HG03442 (cell line): ENCODE measurements around the gene SEPSECS.

ENCODE experiments used
- ATAC-seq: cut with Tn5 transposase; IDR thresholded peaks from one replicate; pipeline ENCODE4 v1.9.1; 2021; ENCODE audit warnings: mild to moderate bottlenecking, moderate library complexity; ENCODE audit not compliant: unreplicated experiment

The SEPSECS gene

DNA sequence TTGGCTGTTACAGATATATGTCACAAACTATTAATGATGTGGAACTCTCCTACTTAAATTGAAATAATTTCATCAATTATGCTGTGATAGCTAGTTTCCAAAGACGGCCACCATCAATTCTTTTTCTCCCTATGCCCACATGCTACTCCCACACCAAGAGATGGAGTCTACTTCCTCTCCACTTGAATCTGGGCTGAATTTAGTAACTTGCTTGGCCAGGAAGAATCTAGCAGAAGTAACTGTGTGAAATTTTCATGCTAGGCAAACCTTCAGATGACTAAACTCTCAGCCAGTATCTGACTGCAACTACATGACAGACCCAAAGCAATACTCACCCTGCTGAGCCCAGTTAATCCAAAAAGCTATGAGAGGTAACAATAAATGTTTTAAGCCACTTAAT, 3.2 kb downstream of the SEPSECS start:
- ATAC-seq, result no peak

DNA sequence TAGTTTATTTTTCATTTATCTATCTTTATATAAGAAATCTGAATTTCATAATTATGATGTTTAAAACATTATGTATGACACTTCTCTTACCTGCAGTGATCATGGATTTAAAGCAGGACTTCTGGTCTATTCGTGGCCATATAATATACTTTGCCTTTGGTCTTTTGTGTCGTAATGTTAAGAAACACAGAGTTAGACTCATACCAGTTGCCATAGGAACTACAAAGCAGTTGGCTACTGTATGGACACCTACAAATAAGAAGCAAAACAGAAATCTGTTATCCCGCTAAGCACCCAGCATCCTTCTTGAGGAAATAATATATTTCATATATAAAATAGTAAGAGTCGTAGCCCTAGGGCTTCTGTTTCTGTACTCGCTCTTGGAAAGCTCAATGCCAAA, 4.3 kb downstream of the SEPSECS start:
- ATAC-seq, result no peak

DNA sequence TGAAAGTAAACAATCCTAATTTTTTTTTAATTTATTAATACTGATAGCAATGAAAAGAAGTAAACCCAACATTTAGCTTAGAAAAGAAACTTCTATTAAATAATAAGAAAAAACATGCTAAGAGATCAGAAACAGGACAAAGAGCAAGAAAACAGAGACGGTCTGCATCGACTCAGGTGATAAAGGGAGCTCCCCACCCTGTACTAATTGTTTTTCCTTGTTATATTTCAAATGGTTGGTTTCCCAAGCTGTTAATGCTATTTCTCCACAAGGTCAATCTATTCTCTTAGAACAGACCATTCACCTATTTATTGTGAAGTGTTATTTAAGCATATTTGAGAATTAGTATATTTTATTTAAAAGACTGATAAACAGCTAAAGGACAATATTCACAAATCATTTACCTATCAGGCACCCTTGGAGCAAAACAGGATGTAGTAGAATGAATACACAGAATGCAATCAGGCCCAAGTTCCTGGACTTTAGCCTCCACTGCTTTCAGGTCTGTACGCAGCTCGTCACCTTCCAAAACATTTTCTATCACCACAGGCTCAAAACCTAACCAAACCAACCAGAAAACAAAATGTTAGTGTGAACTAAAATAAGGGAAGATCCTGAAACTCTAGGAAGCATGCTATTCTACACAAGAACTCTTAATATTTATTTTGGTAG, 5.5 kb downstream of the SEPSECS start:
- no peak for ATAC-seq

DNA sequence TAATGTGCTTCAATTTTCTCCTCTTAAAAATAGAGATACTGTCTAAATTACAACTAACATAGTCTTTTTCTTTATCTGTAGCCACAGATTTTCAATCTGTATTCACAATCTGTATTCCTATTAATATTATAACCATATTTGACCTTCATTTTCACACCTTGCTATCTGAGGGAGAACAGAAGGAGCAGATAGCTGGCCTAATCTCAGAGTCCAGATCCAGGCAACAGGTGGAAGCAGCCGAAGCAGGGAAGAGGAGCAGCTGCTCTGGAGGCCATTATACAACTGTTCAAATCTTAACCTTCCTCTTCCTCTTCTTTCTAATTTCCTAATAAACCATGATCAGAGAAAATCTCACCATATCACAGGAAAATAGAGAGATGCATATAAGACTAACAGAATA, 14.2 kb downstream of the SEPSECS start:
- ATAC-seq, result no peak

DNA sequence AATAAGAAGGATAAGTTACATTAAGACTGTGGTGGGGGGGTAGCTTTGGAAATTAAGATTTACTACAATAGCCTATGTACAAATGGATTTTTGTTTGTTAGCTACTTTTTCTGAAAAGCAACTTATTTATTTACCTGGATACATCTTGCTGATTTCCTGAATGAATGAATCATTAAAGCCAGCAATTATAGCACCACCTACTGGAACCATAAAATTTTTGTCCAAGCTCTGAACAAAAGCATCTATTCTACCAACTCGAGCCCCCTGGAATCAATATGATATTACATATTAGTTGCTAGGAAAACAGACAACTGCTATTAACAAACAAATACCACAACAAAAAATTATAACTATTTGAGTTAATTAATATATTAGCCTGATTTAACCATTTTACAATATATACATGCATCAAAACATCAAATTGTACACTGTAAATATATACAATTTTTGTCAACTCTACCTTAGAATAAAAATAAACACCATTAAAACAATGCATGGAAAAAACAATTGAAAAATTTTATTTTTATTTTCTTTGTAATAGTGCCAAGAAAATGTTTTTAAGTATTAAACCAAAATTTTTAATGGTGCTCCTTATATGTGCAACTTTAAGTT, 15.3 kb downstream of the SEPSECS start:
- ATAC-seq, result no peak

DNA sequence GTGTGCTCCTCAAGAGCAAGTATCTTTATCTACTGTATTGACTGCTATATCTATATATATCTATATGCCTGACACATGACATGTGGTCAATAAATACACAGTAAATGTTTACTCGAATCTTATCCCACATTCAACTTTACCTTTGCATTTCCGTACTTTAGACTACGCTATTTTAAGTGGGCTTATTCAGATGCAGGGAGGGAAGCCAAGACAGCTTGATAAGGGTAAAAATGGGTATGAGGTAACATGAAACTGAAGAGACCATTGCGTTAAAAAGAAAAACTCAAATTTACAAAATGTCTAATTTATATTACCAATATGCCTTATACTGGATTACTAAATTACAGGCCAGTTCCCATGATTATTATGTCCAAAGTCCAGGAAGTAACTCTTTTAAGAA, 17.8 kb downstream of the SEPSECS start:
- ATAC-seq, result no peak

DNA sequence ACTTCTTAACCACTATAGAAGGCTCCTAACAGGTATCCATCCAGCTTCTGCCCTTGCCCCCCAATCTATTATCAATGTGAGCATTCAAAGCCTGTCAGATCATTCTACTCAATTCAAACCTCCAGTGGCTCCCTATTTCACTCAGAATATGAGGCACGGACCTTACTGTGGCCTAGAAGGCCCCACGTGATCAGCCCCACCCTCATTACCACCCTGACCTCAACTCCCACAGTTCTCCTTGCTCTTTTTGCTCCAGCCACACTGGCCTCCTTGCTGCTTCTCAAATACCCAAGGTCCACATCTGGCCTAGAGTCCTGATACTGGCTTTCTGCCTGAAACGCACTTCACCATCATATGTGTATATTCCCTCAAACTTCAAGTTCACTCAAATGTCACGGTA, 18.7 kb downstream of the SEPSECS start:
- ATAC-seq, result no peak

DNA sequence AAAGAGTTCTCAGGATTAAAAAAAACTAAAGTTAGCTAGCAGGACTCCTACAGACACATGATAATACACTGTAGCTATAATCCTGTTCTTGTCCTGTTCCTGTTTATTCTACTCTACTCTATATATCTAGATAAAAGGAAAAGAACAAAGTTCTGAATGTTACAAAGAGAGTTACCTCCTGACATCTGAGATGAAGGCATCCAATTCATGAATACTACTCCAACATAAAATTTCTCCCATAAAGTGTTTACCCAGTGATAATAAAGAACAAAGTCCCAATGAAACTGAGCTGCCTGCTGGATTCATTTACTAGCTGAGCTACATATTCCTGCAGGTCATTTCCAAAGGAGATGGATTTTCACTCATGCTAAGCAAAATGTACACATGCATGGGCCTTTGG, 27.1 kb downstream of the SEPSECS start:
- ATAC-seq, result no peak

DNA sequence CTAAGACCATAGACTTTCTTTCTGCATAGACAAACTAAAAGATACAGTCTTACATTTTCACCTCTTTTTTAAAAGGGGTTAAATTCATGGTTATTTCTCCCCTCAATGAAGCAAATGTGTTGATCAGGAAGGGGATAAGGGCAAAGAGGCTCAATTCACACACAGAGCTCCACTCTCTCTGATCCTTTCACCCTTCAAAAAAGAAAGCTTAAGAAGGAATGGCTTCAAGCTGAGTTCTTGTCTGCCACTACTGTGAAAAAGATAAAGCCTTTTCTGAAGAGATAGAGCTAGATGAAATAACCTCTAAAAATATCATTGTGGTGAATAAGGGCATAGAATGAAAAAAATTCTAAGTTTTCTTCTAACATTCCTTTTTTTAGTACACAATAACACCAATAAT, 28.3 kb downstream of the SEPSECS start:
- no peak for ATAC-seq

DNA sequence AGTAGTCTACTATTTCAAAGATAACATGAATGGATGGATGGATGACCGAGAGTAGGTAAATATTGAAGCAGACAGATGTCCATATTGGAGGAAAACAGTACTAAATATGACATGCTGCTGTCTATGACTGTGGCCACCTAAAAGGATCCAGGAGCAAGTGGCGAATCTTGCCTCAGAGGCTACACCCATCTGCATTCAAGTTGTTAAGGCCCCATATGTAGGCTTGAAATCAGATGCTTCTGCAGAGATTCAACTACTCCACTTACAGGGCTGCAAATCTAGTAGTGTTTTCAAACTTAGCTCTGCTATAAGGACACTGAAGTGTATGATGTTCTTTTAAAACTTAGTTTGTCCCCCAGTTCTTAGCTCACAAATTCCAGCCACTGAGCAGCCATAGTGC, 28.9 kb downstream of the SEPSECS start:
- ATAC-seq, result no peak

DNA sequence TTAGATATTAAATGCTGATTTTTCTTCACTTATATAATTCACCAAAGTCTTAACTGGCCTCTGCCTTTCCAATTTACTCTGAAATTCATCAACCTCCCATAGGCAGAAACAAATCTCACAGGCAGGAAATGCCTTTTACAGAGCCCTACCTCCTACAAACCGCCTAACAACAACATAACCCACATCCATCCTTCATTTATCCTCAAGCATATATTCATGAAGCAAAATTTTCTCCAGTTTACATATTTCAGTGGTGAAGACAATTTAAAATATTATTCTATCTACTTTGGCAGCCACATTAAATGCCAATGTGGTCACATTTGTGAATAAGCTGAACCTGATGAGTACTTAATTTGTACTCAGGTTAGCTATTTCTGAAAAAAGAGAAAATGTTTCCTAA, 30.3 kb downstream of the SEPSECS start:
- ATAC-seq, result no peak

DNA sequence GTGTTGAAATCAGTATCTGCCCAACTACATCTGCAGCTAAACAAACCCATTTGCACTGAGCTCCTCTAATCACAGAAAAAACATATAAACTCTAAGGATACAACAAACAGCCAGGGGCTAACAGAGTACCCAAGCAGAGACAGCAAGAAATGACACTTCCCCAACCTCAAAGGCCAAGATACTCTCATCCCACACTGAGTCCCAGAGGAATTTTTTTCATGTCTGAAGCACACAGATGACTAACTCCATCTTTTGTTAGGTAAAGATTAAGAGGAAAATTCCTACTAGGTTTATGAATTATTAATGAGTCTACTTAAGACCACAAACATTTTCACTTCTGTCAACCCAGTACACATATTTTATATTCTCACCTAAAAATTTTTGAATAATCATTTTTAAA, 31.6 kb downstream of the SEPSECS start:
- ATAC-seq, result no peak

DNA sequence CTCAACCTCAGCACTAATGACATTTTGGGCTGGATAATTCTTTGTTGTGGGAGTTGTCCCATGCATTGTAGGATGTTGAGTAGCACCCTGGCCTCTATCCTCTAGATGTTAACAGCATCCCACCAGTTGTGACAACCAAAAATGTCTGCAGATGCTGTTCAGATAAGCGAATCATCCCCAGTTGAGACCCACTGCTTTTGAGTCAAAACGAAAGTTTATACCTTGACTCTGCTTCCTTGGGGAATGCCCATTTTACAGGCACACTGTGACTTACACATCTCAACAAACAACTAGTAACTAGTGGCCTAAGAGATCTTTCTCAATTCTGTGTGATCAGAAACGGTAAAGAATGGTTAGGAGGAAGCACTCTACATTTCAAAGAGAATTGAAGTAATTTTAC, 37.0 kb downstream of the SEPSECS start:
- peak; percentile 100 for ATAC-seq

DNA sequence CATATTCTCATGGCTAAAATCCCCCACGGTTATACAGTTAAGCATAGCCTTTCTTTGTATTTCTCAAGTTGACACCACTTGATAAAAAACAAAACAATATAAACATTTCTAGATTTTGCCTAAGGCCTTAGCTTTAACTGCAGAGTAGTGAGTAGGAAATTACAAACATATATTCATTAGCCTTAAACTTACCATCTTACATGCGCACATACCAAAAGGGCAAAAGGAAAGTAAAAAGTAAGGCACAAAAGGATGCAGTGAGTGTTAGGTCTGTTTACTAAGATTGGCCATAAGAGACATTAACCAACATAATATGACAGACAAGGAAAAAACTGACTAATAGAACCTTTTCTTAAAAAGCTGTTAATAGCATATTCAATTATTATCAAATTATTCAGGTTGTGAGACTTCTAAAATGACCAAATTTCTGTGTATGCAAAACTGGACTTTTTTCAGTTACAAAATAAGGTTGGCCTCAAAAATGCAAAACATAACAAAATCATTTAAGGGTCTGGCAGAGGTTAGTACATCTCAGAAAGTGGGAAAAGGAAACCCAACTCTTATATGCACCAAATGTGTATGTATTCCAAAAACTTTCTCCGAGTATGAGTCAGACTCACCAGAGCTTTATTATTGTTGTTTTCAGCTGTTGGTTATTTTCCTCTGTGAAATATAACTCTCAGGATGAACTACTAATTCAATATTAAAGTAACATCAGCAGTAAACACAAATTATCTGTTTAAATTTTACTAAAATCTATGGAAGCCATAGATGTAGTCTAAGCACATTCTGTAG, 39.9 kb downstream of the SEPSECS start:
- no peak for ATAC-seq

DNA sequence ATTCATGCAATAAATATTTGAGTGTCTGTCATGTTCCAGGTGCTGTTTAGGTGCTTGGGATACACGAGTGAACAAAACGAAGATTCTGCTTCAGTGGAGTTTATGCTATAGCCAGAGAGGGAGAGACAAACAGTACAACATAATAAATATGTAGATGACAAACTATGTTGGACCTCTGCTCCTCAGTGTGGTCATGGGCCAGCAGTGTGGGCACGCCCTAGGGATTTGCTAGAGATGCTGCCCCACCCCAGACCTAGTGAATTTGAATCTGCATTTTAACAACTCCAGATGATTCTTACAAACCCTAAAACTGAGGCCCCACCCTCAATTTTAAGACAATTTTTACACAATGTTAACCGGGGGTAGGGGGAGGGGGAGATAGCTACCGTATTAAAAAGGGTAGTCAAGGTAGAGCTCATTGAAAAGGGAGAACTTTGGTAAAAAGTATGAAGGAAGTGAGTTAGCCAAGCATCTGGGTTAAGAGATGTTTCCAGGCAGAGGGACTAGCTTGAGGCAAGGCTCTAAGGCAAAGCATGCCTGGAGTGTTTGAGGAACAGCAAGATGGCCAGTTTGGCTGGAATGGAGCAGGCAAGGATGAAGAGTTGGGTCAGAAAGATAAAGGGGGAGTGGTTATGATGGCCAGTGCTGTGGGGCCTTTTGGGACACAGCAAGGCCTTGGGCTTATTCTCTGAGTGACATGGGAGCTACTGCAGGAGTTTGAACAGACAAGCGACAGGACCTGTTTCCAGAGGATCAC, 42.4 kb downstream of the SEPSECS start:
- ATAC-seq, result no peak

DNA sequence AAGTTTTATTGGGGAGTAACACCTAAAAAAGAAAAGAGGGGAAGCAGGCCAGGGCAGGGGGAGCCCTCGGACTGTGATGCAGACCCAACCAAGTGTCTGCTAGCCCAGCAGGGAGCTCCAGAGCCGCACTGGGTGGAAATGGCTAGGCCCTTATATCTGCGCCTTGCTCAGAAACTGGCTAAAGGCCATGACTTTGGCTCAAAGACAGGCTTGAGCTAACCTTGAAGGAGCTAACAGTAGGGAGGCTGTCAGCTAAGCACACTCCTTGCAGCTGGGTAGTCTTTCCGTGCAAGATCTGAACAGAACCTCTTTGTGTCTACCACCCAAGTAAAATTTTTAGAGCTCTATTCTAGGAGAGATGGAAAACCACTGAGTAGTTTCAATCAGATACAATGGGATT, 43.0 kb downstream of the SEPSECS start:
- ATAC-seq, result no peak

DNA sequence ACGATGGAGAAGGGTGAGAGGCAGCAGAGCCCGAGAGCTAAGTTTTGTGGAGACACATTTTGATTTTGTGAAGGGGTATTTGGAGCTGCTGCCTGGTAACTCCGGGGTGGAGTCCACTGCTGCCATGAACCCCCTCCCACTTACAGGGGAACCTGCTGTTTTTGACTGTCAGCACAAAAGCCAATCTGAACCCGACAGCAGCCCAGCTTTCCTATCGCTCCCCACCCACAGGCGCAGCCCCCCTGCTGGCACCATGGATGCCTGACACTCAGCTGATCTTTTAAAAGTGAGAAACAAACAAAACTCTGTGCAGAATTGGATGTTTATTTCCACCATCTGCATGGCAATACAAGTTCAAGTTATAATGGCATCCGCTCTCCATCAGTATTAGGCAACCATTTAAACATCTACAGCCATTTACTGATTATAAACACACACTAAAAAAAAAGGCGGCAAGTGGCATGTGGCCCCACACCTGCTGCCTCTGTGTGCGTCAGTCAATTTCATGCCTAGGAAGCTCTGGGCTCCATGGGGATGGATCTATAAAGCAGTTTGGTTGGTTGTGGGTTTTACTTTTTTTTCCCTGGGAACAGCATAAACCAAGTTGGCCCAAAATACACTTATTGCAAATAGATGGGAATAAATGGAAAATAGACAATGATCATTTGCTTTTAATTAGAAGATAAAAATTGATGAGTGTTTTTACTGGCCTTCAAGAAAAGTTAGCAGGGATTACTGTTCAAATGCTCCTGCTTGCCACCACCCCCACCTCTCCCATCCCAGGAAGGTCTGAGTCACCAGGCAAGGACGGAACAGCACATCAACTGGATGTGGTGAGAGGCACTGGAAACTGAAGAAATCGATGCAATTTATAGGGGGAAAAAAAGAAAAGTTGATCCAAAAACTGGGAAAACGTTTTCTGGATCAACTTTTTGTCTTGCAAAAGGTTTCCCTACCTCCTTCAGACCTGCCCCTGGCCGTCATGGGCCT, 46.0 kb downstream of the SEPSECS start:
- ATAC-seq, result no peak

DNA sequence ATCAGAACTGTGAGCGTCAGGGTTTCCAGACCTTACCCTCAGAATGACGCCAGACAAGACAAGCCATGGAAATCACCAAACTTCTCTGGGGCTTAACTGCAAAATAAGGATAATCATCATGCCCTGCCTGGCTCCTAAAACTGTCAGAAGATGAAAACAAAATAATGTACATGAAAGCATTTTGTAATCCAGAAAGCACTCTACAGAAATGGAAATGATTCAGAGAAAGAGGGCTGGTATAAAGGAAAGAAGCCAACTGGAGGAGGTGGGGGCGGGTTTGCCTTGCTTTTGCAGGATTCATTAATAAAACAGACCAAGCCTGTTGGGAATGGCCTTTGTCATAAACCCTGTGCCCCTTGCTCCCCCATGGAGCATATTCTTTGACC, 47.3 kb downstream of the SEPSECS start:
- no peak for ATAC-seq

DNA sequence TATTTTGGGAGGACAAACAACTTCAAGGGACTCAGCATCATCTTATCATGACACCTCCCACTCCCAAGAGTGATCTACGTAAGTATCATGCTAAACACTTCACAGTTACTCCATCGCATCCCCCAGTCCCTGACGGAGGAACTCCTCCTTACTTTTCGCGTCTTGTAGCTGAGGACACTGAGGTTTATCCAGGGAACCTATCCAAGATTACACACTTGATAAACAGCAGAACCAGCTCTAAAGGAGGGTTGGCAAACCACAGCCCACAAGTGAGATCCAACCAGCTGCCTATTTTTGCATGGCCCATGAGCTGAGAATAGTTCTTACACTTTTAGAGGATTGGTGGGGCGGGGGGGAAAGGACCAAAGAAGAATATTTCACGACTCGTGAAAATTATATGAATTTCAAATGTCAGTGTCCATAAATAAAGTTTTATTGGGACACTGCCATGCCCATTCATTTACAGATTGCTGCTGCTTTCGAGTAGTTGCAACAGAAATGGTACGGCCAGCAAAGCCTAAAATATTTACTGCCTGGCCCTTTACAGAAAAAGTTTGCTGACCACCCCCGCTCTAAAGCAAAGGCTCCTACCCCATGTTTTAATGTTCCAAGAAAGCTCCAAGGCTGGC, 47.8 kb downstream of the SEPSECS start:
- no peak for ATAC-seq

DNA sequence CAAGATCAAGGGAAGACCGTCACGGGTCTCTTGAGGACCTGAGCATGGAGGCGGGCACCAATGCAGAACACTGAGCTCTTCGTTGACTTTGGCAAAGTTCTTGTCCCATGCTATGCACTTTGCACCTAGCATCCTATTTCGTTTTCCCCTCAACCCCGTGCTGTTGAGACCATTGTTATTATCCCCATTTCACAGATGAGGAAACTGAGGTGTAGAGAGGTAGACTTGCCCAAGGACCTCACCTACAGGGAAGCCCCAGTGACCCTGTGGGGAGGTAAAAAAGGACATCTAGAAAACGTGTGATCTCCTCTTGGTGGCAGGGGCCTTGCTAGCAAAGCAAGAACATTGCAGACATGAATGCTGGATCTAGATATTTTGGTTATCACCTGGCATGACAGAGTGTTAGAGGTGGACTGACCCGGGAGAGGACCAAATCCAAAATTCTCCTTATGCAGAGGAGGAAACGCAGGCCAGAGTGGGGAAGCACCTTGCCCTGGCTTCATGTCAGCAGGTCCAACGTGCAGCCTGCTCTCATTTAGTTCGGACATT, 48.5 kb downstream of the SEPSECS start:
- ATAC-seq, result no peak
